A549 (cell line): Measurements from ENCODE around the gene RAP1GAP2. TPM values are rescaled to one million over a fixed set of nuclear protein-coding genes. Genes with fewer than 3 reads are reported as not detected.

ENCODE experiments used
- ATAC-seq, 2 experiments: fragments of 200-7000 bp in 1 of 2; fragments of >200 bp in 1 of 2; cut with Nextera tagmentation in 1 of 2; cut with Tn5 transposase in 1 of 2; 3 replicates each; pipeline versions ENCODE4 v1.8.0 to v1.9.1; 2018 to 2020; ENCODE audit warnings: mild to moderate bottlenecking in 1 of 2, moderate library complexity in 1 of 2
- CTCF ChIA-PET: fragments of 300-600 bp; sonication (Branson Sonifier 250); formaldehyde crosslinking; extraction: SDS; loops from one replicate; lab custom pipeline; 2021; ENCODE audit warnings: antibody characterized with exemption, inconsistent platforms; lab: Yijun Ruan, JAX
- POLR2A ChIA-PET: fragments of 350-600 bp; formaldehyde crosslinking; extraction: SDS; loops from one replicate; lab custom pipeline; 2021; ENCODE audit warnings: antibody characterized with exemption, inconsistent platforms; lab: Yijun Ruan, JAX
- DNase-seq, 2 experiments: peaks; one replicate each; pipeline versions ENCODE4 v3.0.0 to v3.0.0-alpha.2; 2011 to 2016; ENCODE audit warnings: low read depth in 1 of 2, low spot score in 1 of 2
- FAIRE-seq: peaks from 2 replicates; lab custom pipeline; 2011; peaks lifted over from hg19 to GRCh38; lab: Jason Lieb, UNC
- H3K27ac ChIP-seq, 2 experiments: fragments of >200 bp; sonication (Bioruptor Twin); formaldehyde crosslinking; 3 replicates each; pipeline ENCODE4 v1.5.1; 2016 to 2017
- H3K4me1 ChIP-seq: fragments of >200 bp; sonication (Bioruptor Twin); formaldehyde crosslinking; 3 replicates; pipeline ENCODE4 v1.6.1; 2016
- H3K4me2 ChIP-seq: fragments of >200 bp; sonication (Bioruptor Twin); formaldehyde crosslinking; 3 replicates; pipeline ENCODE4 v1.6.1; 2016
- H3K4me3 ChIP-seq: fragments of >200 bp; sonication (Bioruptor Twin); formaldehyde crosslinking; 3 replicates; pipeline ENCODE4 v1.5.1; 2016
- H3K9me3 ChIP-seq: fragments of >200 bp; sonication (Bioruptor Twin); formaldehyde crosslinking; 3 replicates; pipeline ENCODE4 v1.6.1; 2016
- ATOH8 ChIP-seq: fragments of 250-450 bp; sonication (Bioruptor Pico); IDR thresholded peaks from 2 replicates; pipeline ENCODE4 v1.5.0; 2020; ENCODE audit warnings: low read depth, mild to moderate bottlenecking, moderate library complexity
- BCL3 ChIP-seq: fragments of >200 bp; sonication (Bioruptor Twin); formaldehyde crosslinking; IDR thresholded peaks from 3 replicates; pipeline ENCODE4 v1.6.1; 2016
- BHLHE40 ChIP-seq: IDR thresholded peaks from 2 replicates; pipeline ENCODE4 v1.6.1; 2012; ENCODE audit warnings: low read depth, low read length, inconsistent platforms
- CBX8 ChIP-seq: fragments of 200-600 bp; sonication (generic); IDR thresholded peaks from 2 replicates; pipeline ENCODE4 v1.6.1; 2016
- CEBPB ChIP-seq, 2 experiments: fragments of >200 bp in 1 of 2; sonication (Bioruptor Twin) in 1 of 2; formaldehyde crosslinking in 1 of 2; IDR thresholded peaks; 2 replicates each; pipeline ENCODE4 v1.6.1; 2012 to 2016
- CHD2 ChIP-seq: fragments of 150-350 bp; IDR thresholded peaks from 2 replicates; pipeline ENCODE4 v1.6.1; 2014; ENCODE audit warnings: low read length; ENCODE audit not compliant: partially characterized antibody
- ELK1 ChIP-seq: fragments of 150-350 bp; IDR thresholded peaks from 2 replicates; pipeline ENCODE4 v1.6.1; 2014; ENCODE audit warnings: low read depth, mild to moderate bottlenecking, low read length
- FOSB ChIP-seq: fragments of 250-450 bp; sonication (Bioruptor Pico); IDR thresholded peaks from 2 replicates; pipeline ENCODE4 v1.5.0; 2020; ENCODE audit warnings: mild to moderate bottlenecking, moderate library complexity
- GATA3 ChIP-seq: IDR thresholded peaks from 2 replicates; pipeline ENCODE4 v1.6.1; 2012; ENCODE audit warnings: borderline replicate concordance
- HES2 ChIP-seq: fragments of >200 bp; sonication (Bioruptor Twin); formaldehyde crosslinking; IDR thresholded peaks from 2 replicates; pipeline ENCODE4 v1.6.1; 2016
- HEYL ChIP-seq: fragments of 250-450 bp; sonication (Bioruptor Pico); IDR thresholded peaks from 2 replicates; pipeline ENCODE4 v1.8.0; 2021; ENCODE audit warnings: mild to moderate bottlenecking, moderate library complexity
- HOXA7 ChIP-seq: fragments of 250-450 bp; sonication (Bioruptor Pico); IDR thresholded peaks from 2 replicates; pipeline ENCODE4 v1.5.0; 2020; ENCODE audit warnings: mild to moderate bottlenecking, moderate library complexity
- JUNB ChIP-seq: fragments of >200 bp; sonication (Bioruptor Twin); formaldehyde crosslinking; IDR thresholded peaks from 2 replicates; pipeline ENCODE4 v1.6.1; 2016
- PBX3 ChIP-seq: IDR thresholded peaks from 2 replicates; pipeline ENCODE4 v1.6.1; 2012
- PHF8 ChIP-seq: fragments of 200-600 bp; sonication (generic); IDR thresholded peaks from 2 replicates; pipeline ENCODE4 v1.6.1; 2016; ENCODE audit warnings: low read depth, mild to moderate bottlenecking, antibody characterized with exemption, moderate library complexity, borderline replicate concordance
- REST ChIP-seq: fragments of 200-600 bp; sonication (generic); IDR thresholded peaks from 2 replicates; pipeline ENCODE4 v1.6.1; 2016; ENCODE audit warnings: antibody characterized with exemption, mild to moderate bottlenecking, moderate library complexity
- ZC3H11A ChIP-seq: fragments of 450-650 bp; IDR thresholded peaks from 2 replicates; pipeline ENCODE4 v1.6.1; 2014; ENCODE audit warnings: antibody characterized with exemption, mild to moderate bottlenecking
- ZNF302 ChIP-seq: fragments of 250-450 bp; sonication (Bioruptor Pico); IDR thresholded peaks from 2 replicates; pipeline ENCODE4 v1.9.0; 2021; ENCODE audit warnings: inconsistent platforms, mild to moderate bottlenecking, moderate library complexity
- WGBS: methylation state at CpG from one replicate; pipeline ENCODE4 v1.1.6; 2017; ENCODE audit errors: missing lambda C conversion rate; 5-methylcytosine and 5-hydroxymethylcytosine counted together
- polyA plus RNA-seq, 4 experiments: library from polyadenylated mRNA; depleted of rRNA in 3 of 4; stranded (reverse); fragments of >200 nt; fragmentation: RNase III in 1 of 4; extraction: RNeasy Plus Mini Kit Qiagen cat#74134 plus additional on column Dnase treatment in 1 of 4; gene quantifications; 2 replicates in 3 of 4; 3 replicates in 1 of 4; pipeline ENCODE4 v1.2.3, GENCODE V29; 2011 to 2017

Gene RAP1GAP2
- polyA plus RNA-seq, 2 of the 4 experiments (the other 2 are of a cell fraction): 8.3 to 20.8 TPM

GRCh38 chr17:2978991-2979390 is 182.8 kb downstream of the RAP1GAP2 start:
- H3K4me1 ChIP-seq: peaks cover 12% of the 10 kb centered on the region
- H3K4me2 ChIP-seq: no peak overlapping the region
- ChIA-PET CTCF (interaction anchor here (0.7 to 4.3 kb wide), 3 partner anchors 52 to 131 kb away, joined by 3 to 26 read pairs (median 3); no protein-coding TSS in a partner anchor), POLR2A (no interaction called here)
- H3K4me3 ChIP-seq: no peak overlapping the region
- H3K9me3 ChIP-seq: 0 out of 3 replicates have a peak, but pooled peaks cover 5% of the 10 kb centered on the region
- no peak for TF ChIP-seq PBX3
- TF ChIP-seq HEYL (CRISPR knock-in tag): no peak
- TF ChIP-seq CHD2: no peak
- no peak for TF ChIP-seq ZC3H11A
- no peak for TF ChIP-seq ELK1
- TF ChIP-seq REST: no peak
- no peak for TF ChIP-seq BHLHE40
- TF ChIP-seq CEBPB (IDR thresholded peaks at IDR 0.05): no peak
- no peak for TF ChIP-seq JUNB
- TF ChIP-seq BCL3: no peak
- ATAC-seq: no peak
- no peak overlapping the region for H3K27ac ChIP-seq
- 93% methylated on average over 2 of the region's 2 CpGs for WGBS
- FAIRE-seq: no peak
- DNase-seq: no peak

GRCh38 chr17:2980211-2980903 is 184.1 kb downstream of the RAP1GAP2 start:
- peaks cover 12% of the 10 kb centered on the region for H3K4me1 ChIP-seq
- WGBS: 93% methylated on average over 13 of the region's 13 CpGs
- no peak for DNase-seq
- ChIA-PET POLR2A (no interaction called here), CTCF (interaction anchor here (1.1 to 4.4 kb wide), 9 partner anchors 7 to 151 kb away, joined by 3 to 41 read pairs (median 5); no protein-coding TSS in a partner anchor)
- H3K9me3 ChIP-seq: no peaks in the 10 kb centered on the region
- TF ChIP-seq PHF8 (no peak), HOXA7 (CRISPR knock-in tag) (no peak), ATOH8 (CRISPR knock-in tag) (no peak), CBX8 (no peak), ZNF302 (no peak), JUNB (no peak), GATA3 (no peak), HES2 (no peak), FOSB (CRISPR knock-in tag) (no peak)
- FAIRE-seq: no peak
- H3K4me2 ChIP-seq: no peak overlapping the region
- no peak overlapping the region for H3K4me3 ChIP-seq
- no peak for ATAC-seq
- peak overlapping the region in 1 of 2 experiments; percentile 31; a peak in 1 of 6 replicates for H3K27ac ChIP-seq
